ENCODE measurements around the gene RHBDD3. TPM values are rescaled to one million over a fixed set of nuclear protein-coding genes. Genes with fewer than 3 reads are reported as not detected.

The RHBDD3 gene
- total RNA-seq, 1 donor from 2014 or later, result 35.6 TPM

DNA sequence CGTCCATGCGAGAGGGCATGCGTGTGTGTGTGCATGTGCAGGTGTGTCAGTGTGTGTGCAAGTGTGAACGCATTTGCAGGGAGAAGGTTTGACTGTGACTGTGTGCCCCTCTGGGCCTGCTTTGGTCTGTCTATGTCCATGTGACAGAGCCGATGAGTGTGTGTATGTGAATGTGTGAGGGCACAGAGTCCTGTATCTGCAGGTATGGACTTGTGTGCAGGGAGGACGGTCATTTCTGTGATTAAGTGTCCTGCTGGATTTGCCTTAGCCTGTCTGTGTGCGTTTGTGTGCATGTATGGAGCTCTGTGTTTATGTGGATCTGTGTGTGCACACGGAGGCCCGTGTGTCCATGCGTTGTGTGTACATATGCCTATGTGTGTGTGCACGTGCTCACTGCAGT lies 56.7 kb downstream of the RHBDD3 start:
- Histone ChIP-seq H3K9ac (ENCODE audit: low read length) (no peak overlapping the region), H3K79me2 (ENCODE audit: insufficient read depth, low read length) (no peaks in the 10 kb centered on the region), H3K4me2 (ENCODE audit: low read length) (no peak overlapping the region), H4K20me1 (ENCODE audit: insufficient read depth, low read length) (no peaks in the 10 kb centered on the region), H3K36me3 (ENCODE audit: insufficient read depth, low read length) (no peaks in the 10 kb centered on the region), H3K27me3 (ENCODE audit: insufficient read depth, low read length) (peaks cover 10% of the 10 kb centered on the region), H3K27ac (ENCODE audit: low read depth, low read length) (no peak overlapping the region), H3K4me3 (ENCODE audit: insufficient read depth, low read depth, low read length) (no peak overlapping the region), H3K9me3 (ENCODE audit: insufficient read depth, low read depth, low read length) (no peaks in the 10 kb centered on the region), H3K4me1 (ENCODE audit: insufficient read depth, low read length) (peaks cover 2% of the 10 kb centered on the region), H2AFZ (ENCODE audit: low read depth, low read length) (no peak overlapping the region)
- Mint-ChIP-seq H3K4me3 (ENCODE audit: unreplicated experiment) (no peak overlapping the region), H3K36me3 (ENCODE audit: low read depth, unreplicated experiment) (no peaks in the 10 kb centered on the region), H3K27me3 (ENCODE audit: low read depth, unreplicated experiment) (peaks cover 44% of the 10 kb centered on the region), H3K9me3 (ENCODE audit: unreplicated experiment) (no peaks in the 10 kb centered on the region), H3K4me1 (ENCODE audit: low read depth, unreplicated experiment) (no peaks in the 10 kb centered on the region), H3K27ac (ENCODE audit: unreplicated experiment) (no peak overlapping the region)
- FAIRE-seq, result no peak
- DNase-seq (ENCODE audit: low read depth), result no peak
- TF ChIP-seq CTCF (IDR thresholded peaks at IDR 0.05; ENCODE audit: insufficient read depth, low read depth, low read length) (no peak), EZH2 (IDR thresholded peaks at IDR 0.05; ENCODE audit: insufficient read depth, low read length) (no peak)

Other genes starting within 250 kb of the RHBDD3 start
- gene C22orf31, start 206.2 kb downstream of the RHBDD3 start, total RNA-seq, result not detected in 2 replicates
- gene KREMEN1, start 194.9 kb downstream of the RHBDD3 start, total RNA-seq, result 3.3 and 5.9 TPM in 2 replicates
- 0.34 and 0.72 TPM in 2 replicates for gene EMID1, start 62.1 kb downstream of the RHBDD3 start, total RNA-seq
- gene EWSR1, start 287 bp upstream of the RHBDD3 start, total RNA-seq, result 173 and 199 TPM in 2 replicates
- 24.3 and 26.0 TPM in 2 replicates for gene GAS2L1, start 38.7 kb upstream of the RHBDD3 start, total RNA-seq
- gene RASL10A, start 47.7 kb upstream of the RHBDD3 start, total RNA-seq, result 0.19 and 1.5 TPM in 2 replicates
- gene AP1B1, start 120.6 kb upstream of the RHBDD3 start, total RNA-seq, result 65.9 and 69.5 TPM in 2 replicates
- not detected in 2 replicates for gene RFPL1, start 170.6 kb upstream of the RHBDD3 start, total RNA-seq
- gene NEFH, start 212.2 kb upstream of the RHBDD3 start, total RNA-seq, result 3.1 TPM in 2 replicates